Brain microvascular endothelial cell (primary cell): ENCODE results near the gene AKR7A3.
A peak's percentile ranks its signal among the peaks of the same experiment; 100 is the strongest.

Experiments used
- DNase-seq: peaks from one replicate; pipeline ENCODE4 v3.0.0-alpha.2; 2020
- H3K27ac ChIP-seq: fragments of 250-450 bp; sonication (Bioruptor Pico); 2 replicates; pipeline ENCODE4 v1.5.1; 2020; ENCODE audit warnings: mild to moderate bottlenecking, moderate library complexity
- H3K27me3 ChIP-seq: fragments of 250-450 bp; sonication (Bioruptor Pico); replicated peaks from 2 replicates; pipeline ENCODE4 v1.5.1; 2020; ENCODE audit warnings: mild to moderate bottlenecking
- H3K36me3 ChIP-seq: fragments of 250-450 bp; sonication (Bioruptor Pico); replicated peaks from 2 replicates; pipeline ENCODE4 v1.5.1; 2020; ENCODE audit warnings: mild to moderate bottlenecking
- H3K4me3 ChIP-seq: 2 replicates; pipeline ENCODE4 v1.5.1; 2011; ENCODE audit warnings: low read depth, mild to moderate bottlenecking, control low read depth, low read length, moderate library complexity
- CTCF ChIP-seq: IDR thresholded peaks from 2 replicates; pipeline ENCODE4 v1.5.1; 2011; ENCODE audit warnings: low read depth, mild to moderate bottlenecking, moderate library complexity, low read length, control low read depth, inconsistent platforms; ENCODE audit errors: missing control alignments
- in situ Hi-C: cut with HindIII; loops from 2 replicates; pipeline ENCODE4 v1.10.0; 2017; ENCODE audit warnings: low sequenced_read_pairs, low pct_ligation_motif_present

Gene AKR7A3

GRCh38 chr1:19327736-19328135 lies 39.2 kb upstream of the AKR7A3 start:
- no peak for DNase-seq
- Histone ChIP-seq H3K4me3 (no peak overlapping the region), H3K36me3 (peaks cover 36% of the 10 kb centered on the region), H3K27ac (no peak overlapping the region), H3K27me3 (no peaks in the 10 kb centered on the region)
- in situ Hi-C loops: no loop called here
- no peak for TF ChIP-seq CTCF

DNA sequence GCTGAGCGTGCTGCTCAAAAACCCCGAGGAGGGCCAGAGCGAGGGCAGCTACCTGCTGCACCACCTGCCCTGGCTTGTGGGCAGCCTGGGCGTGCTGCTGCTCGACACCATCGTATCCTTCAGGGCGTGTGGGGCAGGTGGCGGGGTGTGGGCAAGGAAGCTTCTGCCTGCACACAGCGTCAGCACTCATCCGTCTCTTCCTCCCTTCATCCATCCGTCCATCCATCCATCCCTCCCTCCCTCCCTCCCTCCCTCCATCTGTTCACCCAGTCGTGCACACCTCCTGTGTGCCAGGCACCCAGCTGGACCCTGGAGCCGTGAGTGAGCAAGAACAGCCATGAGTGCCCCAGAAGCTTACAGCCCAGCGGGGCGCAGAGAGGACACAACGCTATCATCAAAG lies 38.7 kb upstream of the AKR7A3 start:
- H3K27ac ChIP-seq: no peak overlapping the region

DNA sequence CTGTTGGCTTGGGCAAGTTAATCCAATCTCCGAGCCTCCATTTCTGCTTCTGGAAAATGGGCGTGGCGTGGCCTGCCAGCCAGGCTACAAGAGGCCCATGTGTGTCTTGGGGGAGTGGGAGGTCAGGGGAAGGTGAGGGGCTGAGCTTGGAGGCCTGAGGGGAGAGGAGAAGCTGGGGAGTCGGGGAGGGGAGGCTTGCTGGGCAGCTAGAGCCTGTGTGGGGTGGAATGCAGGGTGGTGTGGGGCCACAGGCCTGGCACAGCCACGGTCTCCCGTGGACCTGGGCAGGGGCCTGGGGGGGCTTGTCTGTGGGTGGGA lies 38.1 kb upstream of the AKR7A3 start:
- Histone ChIP-seq H3K27me3 (no peaks in the 10 kb centered on the region), H3K36me3 (peaks cover 36% of the 10 kb centered on the region), H3K27ac (no peak overlapping the region), H3K4me3 (no peak overlapping the region)
- DNase-seq: no peak
- no peak for TF ChIP-seq CTCF
- in situ Hi-C loops: no loop called here

More for the DNA sequence above, 38.7 kb upstream of the AKR7A3 start:
- Histone ChIP-seq H3K36me3 (peaks cover 36% of the 10 kb centered on the region), H3K27me3 (no peaks in the 10 kb centered on the region), H3K4me3 (no peak overlapping the region)
- TF ChIP-seq CTCF: no peak
- DNase-seq: no peak
- in situ Hi-C loops: no loop called here

DNA sequence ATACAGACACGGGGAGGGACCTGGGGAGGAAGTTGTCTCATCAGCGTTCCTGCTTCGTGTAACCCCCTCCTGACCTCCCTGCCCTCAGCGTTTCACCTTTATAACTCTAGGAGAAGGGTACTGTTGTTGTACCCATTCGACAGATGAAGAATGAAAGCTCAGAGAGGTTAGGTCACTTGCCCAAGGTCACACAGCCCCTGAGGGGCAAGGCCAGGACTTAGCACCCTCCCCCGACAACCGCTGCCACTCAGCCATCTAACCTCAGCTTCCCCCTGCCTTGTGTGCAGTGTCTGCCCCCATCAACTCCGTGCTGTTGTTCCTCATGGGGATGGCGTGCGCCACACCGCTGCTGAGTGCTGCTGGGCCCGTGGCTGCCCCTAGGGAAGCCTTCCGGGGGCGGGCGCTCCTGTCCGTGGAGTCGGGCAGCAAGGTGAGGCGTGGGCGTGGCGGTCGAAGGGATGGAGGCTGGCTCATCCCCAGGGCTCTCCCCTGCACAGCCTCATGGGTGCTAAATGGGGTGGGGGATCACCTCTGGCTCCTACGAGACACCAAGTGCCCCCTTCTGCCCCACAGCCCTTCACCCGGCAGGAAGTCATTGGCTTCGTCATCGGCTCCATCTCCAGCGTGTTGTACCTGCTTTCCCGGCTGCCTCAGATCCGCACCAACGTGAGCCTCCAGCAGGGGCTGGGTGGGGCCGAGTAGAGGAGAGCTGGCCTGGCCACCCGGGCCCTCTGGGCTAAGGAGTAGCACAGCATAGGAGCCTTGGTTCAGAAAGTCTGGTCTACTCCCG lies 37.6 kb upstream of the AKR7A3 start:
- peak; percentile 11 for TF ChIP-seq CTCF
- Histone ChIP-seq H3K36me3 (peaks cover 36% of the 10 kb centered on the region), H3K27ac (no peak overlapping the region), H3K27me3 (no peaks in the 10 kb centered on the region), H3K4me3 (no peak overlapping the region)
- in situ Hi-C loops: no loop called here
- DNase-seq: no peak

GRCh38 chr1:19325368-19325957 lies 36.9 kb upstream of the AKR7A3 start:
- H3K27ac ChIP-seq: no peak overlapping the region
- TF ChIP-seq CTCF: no peak
- no peak for DNase-seq
- no peaks in the 10 kb centered on the region for H3K27me3 ChIP-seq
- no peak overlapping the region for H3K4me3 ChIP-seq
- in situ Hi-C loops: no loop called here
- peaks cover 36% of the 10 kb centered on the region for H3K36me3 ChIP-seq

- no peak for DNase-seq
- in situ Hi-C loops: no loop called here
- H3K36me3 ChIP-seq: peaks cover 36% of the 10 kb centered on the region
- H3K27me3 ChIP-seq: no peaks in the 10 kb centered on the region
- no peak overlapping the region for H3K27ac ChIP-seq
- no peak overlapping the region for H3K4me3 ChIP-seq
- no peak for TF ChIP-seq CTCF
Observed at GRCh38 chr1:19324665-19324990, 36.1 kb upstream of the AKR7A3 start.
